ENCODE measurements around the gene SIM2.

SIM2 gene

DNA sequence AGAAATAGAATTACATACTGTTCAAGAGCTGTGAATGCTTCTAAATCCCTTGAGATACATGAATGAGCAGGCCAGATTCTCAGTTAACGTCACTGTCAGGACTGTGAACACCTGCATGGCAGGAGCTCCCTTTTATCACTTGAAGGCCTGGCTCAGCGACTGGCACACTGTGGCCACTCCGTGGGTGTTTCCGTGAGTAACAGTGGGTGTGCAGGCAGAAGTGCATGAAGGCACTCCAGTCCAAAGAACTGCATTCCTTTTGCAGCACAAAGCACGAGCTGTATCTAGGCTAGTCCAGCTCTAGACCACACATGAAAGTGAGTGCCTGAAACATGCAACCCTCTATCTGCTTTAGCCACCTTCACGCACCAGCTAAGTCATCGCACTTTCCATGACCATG is 9.6 kb upstream of the SIM2 start:
- no peak for DNase-seq

DNA sequence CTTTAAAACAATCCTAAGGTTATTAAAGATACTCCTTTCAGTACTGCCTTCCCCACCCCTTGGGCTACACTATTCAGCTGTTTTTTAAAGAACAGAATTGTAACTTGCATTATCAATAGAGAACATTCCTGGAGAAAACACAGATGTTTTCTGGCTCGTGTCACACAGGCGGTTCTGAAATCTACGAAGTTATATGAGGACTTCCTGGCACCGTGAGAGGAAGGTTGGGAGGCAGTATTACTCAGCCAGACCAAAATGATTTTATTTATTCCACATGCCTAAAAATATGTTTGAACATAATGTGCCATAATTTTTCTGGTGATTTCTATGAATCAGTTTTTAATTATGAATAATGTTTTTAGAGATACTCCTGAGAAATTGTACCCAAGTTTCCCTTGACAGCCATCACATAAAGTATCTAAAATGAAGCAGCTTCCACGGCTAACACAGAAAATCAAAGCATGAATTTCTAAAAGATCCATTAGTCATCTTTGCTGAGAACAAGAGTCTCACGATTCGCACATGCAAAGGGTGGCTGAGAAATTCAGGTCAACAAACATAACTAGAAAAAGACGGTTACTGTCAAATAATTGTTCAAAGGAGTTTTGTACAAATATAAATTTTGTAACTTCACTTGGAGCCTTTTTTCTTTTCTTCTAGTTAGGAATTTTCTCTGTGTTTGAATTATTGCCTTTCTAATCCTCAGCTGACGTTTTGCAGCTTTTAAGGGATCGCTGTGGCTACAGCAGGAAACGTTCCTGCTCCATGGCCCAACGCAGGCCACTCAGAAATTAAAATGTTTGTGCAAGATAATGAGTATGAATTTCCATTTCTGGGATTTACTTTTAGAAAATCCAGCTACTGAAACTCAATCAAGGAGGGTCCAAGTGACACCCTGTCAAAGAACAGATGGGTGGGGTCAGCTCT is 8.0 kb upstream of the SIM2 start:
- DNase-seq = no peak

DNA sequence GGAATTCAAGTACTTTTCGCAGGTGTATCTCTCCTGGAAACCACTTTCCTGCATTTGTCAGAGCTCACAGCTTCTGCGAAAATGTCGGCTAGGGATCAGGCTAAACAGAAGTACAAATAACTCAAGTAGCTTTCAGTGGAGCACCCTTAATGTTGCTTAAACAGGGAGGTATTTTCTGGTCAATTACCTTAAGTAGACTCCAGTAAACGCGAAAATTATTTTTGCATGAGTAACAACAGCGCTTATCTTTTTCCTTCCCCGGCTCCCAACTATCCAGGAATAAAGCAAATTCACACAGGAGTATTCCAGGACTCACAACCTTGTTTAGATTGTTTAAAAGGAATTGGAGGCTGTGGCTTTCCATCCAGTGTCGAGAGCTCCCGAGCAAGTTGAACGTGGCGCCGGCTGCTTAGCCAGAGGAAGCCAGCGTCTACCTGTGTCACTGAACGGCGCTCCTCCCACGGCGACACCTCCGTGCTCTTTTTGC is 7.3 kb upstream of the SIM2 start:
- no peak for DNase-seq

DNA sequence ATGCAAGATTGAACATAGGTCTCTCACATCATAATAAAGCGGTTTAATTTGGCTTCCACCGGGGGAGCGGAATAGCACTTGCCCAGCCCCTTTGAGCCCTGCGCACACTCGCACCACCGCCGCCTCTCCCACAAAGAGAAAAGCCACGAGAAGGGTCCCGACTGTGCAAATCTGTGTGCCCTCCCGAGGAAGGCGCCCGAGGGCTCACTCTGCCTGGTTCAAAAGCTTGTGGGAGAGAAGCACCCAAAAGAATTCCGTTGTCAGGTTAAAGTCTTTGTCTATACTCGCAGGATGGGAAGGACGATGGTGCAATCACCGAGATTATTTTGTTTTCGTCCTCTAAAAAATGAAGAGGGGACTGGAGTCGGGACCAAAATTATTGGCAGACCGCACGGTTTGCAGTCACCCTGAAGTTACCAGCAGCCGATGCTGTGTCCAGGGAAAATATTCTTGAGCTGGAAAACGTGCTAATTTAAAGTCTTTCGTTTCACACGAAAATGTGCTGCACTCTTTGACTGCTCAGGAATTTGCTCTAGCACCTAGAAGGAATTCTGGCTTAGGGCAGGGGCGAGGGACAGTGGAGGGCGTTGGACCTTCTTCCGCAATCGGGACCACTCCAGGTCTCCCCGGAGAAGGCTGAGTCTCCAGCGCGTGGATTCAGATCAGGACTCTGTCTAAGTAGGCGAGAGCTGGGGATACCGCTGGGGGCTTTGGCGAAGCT is 6.6 kb upstream of the SIM2 start:
- DNase-seq = no peak

DNA sequence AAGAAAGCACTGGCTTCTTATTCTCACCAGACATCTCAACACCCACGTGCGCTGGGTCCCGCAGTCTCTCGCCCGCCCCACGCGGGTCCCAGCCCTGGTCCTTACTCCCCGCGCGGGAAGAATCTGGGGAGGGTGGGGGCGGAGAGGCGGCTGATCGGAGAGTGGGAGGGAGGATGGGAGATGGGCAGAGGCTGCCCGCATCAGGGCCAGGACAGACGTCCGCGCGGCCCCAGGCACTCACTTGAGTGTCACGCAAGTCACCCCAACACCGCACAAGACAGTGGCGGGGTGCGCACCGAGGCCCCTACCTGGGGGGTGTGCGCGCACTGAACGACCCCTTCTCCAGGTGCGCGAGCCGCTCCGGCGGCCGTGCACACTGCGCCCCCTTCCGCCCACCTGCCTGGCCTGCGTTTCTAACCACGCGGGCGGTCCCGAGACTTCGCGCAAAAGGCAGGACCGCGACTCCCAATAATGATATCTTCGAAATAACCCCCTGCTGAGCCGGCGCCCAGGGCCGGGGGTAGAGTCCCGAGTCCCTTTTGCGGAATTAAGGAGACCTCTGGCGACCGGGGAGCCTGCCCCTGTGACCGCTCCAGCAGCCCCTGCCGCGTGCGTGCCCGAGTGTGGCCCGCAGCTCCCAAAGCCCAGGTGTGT is 6.0 kb upstream of the SIM2 start:
- DNase-seq = no peak

DNA sequence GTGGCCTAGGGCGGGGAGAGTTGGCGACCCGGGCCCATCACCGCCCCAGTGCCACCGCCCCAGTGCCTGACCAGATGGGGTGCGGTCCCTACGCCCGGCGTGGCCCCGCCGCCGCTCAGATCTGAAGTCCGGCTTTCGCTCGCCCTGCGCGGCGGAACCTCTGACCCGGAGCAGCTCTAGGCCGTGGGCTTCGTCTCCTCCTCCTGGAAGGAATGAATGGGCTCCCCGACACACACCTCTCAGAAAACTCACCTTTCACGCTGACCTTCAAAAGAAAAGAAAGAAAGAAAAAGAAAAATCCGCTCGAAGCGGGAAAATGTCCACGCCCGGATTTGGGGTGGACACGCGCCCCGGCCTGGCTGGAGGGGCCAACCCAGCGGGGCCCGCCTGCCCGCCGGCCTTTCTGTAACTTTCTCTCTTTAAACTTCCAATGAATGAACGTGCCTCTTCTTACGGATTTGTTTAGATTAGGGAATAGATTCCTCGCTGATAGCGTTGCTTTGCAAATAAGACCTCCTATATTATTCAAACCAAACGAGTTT is 5.4 kb upstream of the SIM2 start:
- DNase-seq = no peak

DNA sequence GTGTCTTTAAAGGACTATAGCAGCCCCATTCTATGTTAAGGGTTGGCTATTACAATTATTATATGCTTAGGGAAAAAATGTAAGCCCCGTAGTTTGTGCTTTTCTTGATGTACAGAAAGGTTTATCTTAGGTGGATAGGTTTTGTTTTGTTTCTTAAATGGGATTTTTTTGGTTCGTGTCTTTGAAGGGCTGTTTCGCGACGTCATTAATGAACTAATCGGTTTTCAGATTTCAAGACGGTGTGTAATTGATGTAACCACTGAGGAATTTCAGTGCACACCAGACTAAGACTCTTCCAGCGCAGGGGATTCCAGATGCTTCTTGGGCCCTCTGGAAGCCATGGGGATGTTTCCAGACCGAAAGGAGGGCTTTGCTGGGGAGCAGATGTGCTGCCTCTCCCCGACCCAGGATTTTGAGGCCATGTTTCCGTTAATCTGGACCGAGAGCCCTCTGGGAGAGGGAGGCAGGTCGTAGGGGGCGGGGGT is 4.8 kb upstream of the SIM2 start:
- no peak for DNase-seq

DNA sequence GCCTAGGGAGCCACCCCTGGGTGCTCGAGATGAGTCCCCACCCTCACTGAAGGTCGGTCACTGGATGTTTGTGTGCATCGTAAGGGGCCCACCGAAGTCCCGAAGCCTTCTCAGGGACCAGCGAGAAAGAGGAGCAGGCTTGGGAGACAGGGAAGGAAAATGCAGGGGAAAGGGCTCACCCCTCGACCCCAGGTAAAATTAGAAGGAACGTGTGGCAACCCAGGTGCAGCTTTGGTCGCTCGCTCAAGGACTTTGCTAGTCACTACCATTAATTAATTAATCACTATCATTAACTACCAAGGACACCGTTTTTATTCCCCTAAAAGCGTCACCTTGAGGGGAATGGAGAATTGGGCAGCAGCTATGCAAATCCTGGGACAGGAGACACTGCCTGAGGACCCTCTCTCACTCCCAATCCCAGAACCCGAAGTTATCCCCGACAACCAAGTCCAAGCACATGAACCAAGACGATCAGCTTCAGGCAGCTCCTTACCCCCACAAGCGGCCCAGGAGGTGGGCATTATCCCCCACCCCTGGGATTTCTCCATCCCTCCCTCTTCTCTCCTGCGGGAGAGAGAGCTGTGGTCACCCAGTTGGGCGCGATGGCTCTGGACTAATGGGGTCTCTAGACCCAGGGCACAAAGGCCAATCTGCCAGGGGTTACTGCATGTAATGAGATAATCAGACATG is 4.2 kb upstream of the SIM2 start:
- no peak for DNase-seq

DNA sequence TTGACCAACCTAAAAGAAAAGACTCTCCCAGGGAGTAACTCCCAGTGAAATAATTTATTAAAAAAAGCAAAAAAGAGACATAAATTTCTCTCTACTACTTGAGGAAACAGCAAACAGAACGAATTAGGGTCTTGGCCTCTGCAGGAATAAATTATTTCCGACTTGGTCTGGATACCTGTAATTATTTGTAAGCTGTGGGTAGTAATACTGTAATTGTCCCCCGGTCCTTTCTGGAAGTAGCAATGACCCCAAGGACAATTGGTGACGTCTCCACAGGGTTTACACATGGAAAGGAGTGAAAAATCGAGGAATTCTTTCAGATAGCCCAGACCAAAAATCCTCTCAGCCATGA is 3.7 kb upstream of the SIM2 start:
- no peak for DNase-seq

DNA sequence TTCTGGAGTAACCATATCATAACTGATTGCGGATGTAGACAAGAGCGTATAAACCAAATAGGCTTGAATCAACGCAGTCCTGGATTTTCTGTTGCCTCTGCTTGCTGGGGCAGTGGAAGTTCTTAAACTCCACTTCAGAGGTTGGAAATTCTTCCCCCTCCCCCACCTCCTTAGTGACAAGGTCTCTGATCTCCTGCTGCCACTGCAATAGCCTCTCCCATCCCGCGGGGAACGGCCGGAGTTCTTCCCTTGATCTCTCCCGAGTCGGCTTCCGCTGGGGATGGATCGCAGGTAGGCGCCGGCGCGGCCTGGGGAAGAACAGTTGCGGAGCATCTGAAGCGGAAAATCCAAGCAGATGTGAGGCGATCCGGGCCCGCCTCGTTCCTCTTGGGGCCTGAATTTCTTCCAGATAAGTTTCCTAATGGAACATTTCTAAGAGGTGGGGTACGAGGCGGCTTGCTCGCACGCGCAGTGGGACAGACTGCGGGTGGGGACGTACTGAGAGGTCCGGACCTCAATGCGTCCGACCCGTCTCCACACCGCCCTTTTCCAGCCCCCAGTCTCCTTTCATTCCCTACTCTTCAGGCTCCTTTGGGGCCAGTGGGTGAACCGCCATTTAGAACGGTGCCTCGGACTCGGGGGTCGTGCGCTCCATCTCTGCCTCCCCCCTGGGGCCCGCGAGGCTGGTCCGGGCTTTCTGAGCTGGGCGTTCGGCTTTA is 3.1 kb upstream of the SIM2 start:
- DNase-seq = no peak

DNA sequence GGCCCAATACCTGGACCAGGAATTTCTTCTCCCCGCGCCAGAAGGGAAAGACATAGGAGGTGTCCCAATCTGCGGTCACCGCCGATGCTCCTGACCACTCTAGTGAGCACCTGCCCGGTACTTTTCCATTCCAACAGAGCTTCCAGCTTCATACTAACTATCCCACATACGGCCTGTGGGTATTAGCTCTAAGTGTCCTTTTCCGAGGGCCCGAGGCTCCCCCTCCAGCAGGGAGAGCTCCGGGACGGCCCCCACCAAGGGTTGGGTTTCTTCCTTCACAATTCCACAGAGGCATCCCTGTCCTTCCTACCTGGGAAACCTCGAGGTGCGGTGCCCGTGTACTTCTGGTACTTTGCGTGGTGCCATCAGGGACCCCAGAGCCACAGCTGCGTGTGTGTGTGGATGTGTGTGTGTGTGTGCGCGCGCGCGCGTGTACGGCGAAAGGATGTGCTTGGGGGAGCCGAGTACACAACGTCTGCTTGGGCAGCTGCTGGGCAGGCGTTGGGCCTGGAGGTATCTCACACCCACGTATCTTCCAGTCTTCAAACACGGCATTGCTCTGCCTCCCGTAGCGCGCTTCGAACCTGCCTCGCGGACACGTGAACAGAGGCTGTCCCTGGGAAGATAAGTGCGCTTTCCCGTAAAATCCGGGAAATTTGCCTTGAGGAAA is 2.4 kb upstream of the SIM2 start:
- no peak for DNase-seq

DNA sequence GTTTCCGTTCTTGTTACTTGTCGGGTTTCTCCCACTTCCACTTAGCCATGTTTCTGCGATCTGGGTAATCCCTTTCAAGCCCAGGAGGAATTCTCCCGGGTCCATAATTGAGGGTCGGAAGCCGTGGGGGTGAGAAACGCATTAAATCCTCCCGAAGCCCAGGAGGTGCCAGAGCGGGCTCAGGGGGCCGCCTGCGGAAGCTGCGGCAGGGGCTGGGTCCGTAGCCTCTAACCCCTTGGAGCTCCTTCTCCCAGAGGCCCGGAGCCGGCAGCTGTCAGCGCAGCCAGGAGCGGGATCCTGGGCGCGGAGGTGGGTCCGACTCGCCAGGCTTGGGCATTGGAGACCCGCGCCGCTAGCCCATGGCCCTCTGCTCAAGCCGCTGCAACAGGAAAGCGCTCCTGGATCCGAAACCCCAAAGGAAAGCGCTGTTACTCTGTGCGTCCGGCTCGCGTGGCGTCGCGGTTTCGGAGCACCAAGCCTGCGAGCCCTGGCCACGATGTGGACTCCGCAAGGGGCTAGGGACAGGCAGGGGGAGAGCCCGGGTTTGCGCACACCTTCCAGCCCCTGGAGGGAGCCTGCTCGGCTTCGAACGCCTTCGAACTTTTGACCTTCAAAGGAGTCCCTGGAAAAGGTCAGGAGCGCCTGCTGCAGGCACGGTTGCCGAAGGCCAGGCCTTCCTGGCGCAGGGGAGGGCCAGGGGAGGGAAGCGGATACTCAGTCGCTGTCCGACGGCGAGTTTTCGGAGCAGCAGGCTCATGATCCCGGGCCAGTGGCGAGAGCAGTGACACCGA is 1.7 kb upstream of the SIM2 start:
- no peak for DNase-seq

DNA sequence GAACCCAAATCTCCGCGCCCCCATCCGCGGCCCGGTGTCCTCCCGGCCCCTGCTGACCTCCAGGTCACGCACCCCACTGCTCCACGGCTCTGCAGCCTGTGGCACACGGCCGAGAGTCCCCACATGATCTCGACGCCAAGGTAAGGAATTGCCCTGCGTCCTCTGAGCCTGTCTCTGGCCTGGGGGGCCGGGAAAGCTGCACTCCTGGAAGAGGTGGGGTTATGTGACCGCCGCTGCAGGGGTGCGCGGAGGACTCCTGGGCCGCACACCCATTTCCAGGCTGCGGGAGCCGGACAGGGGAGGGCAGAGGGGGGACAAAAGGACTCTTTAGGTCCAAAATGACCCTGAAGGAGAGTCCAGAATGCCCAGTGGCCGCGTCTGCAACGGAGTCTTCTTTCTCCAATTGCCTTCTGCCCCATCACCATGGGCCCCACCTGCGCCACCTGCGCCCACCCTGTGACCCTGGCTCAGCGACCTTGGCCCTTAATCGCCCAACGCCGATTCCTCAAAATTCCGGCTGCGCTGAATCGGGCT is 997 bp upstream of the SIM2 start:
- no peak for DNase-seq

DNA sequence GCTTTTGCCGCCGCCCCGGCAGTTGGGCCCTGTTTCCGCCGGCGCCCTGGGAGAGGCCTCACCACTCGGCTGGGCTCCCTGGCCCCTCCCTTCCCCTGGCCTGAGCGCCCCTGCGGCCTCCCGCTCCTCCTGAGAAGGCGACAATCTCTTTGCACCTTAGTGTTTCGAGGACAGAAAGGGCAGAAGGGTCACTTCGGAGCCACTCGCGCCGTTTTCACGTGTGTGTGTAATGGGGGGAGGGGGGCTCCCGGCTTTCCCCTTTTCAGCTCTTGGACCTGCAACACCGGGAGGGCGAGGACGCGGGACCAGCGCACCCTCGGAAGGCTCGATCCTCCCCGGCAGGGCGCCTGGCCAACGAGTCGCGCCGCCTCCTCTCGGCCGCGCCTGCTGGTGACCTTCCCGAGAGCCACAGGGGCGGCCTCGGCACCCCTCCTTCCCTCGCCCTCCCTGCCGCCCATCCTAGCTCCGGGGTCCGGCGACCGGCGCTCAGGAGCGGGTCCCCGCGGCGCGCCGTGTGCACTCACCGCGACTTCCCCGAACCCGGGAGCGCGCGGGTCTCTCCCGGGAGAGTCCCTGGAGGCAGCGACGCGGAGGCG is 432 bp upstream of the SIM2 start:
- DNase-seq = no peak

DNA sequence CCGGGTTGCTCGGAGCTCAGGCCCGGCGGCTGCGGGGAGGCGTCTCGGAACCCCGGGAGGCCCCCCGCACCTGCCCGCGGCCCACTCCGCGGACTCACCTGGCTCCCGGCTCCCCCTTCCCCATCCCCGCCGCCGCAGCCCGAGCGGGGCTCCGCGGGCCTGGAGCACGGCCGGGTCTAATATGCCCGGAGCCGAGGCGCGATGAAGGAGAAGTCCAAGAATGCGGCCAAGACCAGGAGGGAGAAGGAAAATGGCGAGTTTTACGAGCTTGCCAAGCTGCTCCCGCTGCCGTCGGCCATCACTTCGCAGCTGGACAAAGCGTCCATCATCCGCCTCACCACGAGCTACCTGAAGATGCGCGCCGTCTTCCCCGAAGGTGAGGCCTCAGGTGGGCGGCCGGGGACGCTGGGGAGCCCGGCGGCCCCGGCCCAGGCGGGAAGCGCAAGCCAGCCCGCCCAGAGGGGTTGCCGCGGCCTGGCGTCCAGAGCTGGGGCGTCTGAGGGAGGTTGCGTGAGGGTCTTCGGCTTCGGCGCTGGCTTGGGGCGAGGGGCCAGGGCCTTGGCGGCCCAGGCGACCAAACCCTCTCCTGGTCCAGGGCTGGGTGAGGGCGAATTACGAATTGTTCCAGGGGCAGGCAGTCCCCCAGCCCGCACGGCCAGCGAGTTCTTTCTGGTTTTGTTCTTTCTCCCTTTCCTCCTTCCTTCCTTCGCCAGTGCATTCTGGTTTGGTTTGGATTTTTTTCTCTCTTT is 805 bp downstream of the SIM2 start:
- no peak for DNase-seq

DNA sequence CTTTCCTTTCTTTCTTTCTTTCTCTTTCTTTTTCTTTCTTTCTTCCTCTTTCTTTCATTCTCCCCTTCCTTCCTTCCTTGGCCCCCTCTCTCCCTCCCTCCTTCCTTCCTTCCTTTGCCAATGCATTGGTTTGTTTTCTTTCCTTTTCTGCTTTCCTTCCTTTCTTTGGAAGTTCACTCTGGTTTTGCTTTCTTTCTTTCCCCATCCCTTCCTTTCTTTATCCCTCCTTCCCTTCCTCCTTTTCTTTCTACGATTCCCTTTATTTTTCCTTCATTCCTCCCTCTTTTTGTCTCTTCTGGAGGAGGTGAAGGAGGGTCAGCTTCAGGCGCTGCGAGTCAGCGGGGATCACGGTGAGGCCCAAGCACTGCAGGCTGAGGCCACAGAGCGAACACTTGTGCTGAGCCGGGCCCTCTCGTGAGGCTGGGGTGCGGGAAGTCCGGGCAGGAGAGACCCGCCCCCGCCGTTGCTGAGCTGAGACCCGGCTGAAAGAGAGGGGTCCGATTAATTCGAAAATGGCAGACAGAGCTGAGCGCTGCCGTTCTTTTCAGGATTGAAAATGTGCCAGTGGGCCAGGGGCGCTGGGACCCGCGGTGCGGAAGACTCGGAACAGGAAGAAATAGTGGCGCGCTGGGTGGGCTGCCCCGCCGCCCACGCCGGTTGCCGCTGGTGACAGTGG is 1.5 kb downstream of the SIM2 start:
- DNase-seq = no peak

DNA sequence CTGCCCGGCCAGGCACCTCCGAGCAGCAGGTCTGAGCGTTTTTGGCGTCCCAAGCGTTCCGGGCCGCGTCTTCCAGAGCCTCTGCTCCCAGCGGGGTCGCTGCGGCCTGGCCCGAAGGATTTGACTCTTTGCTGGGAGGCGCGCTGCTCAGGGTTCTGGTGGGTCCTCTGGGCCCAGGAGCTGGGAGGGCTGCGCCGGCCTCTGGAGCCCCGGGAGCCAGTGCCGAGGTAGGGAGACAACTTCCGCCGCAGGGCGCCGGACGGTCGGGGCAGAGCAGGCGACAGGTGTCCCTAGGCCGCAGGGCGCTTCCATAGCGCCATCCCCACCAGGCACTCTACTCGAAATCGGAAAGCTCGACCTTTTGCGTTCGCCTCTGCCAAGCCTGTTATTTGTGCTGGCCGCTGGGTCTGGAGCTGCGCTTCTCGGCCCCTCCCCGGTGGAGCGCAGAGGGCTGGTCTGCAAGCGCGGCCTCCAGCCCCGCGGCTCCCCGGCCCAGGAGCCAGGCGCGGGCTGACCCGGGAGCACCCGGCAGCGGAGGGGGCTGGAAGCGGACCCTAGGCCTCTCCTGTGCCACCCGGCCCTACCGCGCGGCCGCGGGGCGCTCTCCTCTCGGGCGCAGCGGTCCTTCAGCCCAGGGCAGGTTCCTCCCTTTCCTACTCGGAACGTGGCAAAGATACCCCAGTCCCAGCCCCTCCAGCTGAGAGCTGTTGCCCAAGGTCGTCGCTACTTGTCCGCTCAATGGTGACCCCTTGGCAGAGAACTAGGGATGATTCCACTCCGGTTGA is 2.2 kb downstream of the SIM2 start:
- DNase-seq = no peak
